Spleen (tissue), 7 donors: ENCODE measurements around the gene PDE4B.

Experiments used
- CTCF ChIP-seq, 11 experiments: fragments of 200-600 bp in 7 of 11; fragments of 450-650 bp in 4 of 11; sonication (generic) in 4 of 11; IDR thresholded peaks in 8 of 11; conservative IDR thresholded peaks in 3 of 11; 1 replicate in 7 of 11; 2 replicates in 4 of 11; pipeline versions ENCODE4 v1.4.0 to v1.8.0; 2016 to 2021; ENCODE audit warnings: antibody characterized with exemption in 11 of 11, inconsistent platforms in 4 of 11, mild to moderate bottlenecking in 1 of 11
- POLR2A ChIP-seq, 3 donors: fragments of 450-650 bp; IDR thresholded peaks; one replicate each; pipeline ENCODE4 v1.5.1; 2017; ENCODE audit warnings: antibody characterized with exemption in 3 of 3, mild to moderate bottlenecking in 1 of 3
- donor health status: DM: no; HTN: no; CAD: no; lungs with moderate emphysema.
- donor health status: DM: no; HTN: no; CAD: no.
- donor health status: DM: no; HTN: no; CAD: no.

- TF ChIP-seq POLR2A (IDR thresholded peaks at IDR 0.05), result no peak
- TF ChIP-seq CTCF (IDR thresholded peaks at IDR 0.05 in 8 of 11, conservative IDR thresholded peaks at IDR 0.05 in 3 of 11), result no peak
Observed at GRCh38 chr1:66388913-66389312, 596.2 kb downstream of the PDE4B start.
